Peyer's patch (tissue), 4 donors: ENCODE results near the gene CAB39L.

ENCODE experiments used
- CTCF ChIP-seq, 6 experiments: fragments of 450-650 bp in 4 of 6; fragments of 200-600 bp in 2 of 6; sonication (generic) in 1 of 6; IDR thresholded peaks; one replicate each; pipeline ENCODE4 v1.5.1; 2017 to 2019; ENCODE audit warnings: antibody characterized with exemption in 6 of 6, mild to moderate bottlenecking in 3 of 6, moderate library complexity in 1 of 6
- POLR2A ChIP-seq, 2 donors: fragments of 450-650 bp; IDR thresholded peaks; one replicate each; pipeline ENCODE4 v1.5.1; 2017; ENCODE audit warnings: antibody characterized with exemption in 2 of 2, mild to moderate bottlenecking in 2 of 2, moderate library complexity in 2 of 2

- TF ChIP-seq POLR2A (IDR thresholded peaks at IDR 0.05) (no peak), CTCF (IDR thresholded peaks at IDR 0.05) (no peak)
Observed at GRCh38 chr13:49367640-49368422, 76.0 kb downstream of the CAB39L start.
